ENCODE measurements around the gene HCRT.
"Not testable (repeated sequence)": the region's sequence is repeated elsewhere in the genome, so short reads cannot be mapped to it uniquely, and the experiment has no call there.

HCRT gene

GRCh38 chr17:42180411-42180921 lies 4.8 kb downstream of the HCRT start:
- no peak for DNase-seq (ENCODE audit: extremely low read depth in 1 of 2, low read depth in 1 of 2)

GRCh38 chr17:42179911-42180410 lies 5.3 kb downstream of the HCRT start:
- no peak for DNase-seq (ENCODE audit: extremely low read depth in 1 of 2, low read depth in 1 of 2)

GRCh38 chr17:42179335-42179734 lies 5.9 kb downstream of the HCRT start:
- DNase-seq (ENCODE audit: extremely low read depth in 1 of 2, low read depth in 1 of 2): no peak

- no peak for DNase-seq (ENCODE audit: extremely low read depth in 1 of 2, low read depth in 1 of 2)
These were observed 6.4 kb downstream of the HCRT start for GRCh38 chr17:42178817-42179216.

- DNase-seq (ENCODE audit: extremely low read depth in 1 of 2, low read depth in 1 of 2): no peak
These were observed 7.6 kb downstream of the HCRT start for GRCh38 chr17:42177684-42178083.

- no peak for DNase-seq (ENCODE audit: extremely low read depth in 1 of 2, low read depth in 1 of 2)
These were observed 11.0 kb downstream of the HCRT start for GRCh38 chr17:42174126-42174783.

- DNase-seq (ENCODE audit: extremely low read depth in 1 of 2, low read depth in 1 of 2): no peak
These were observed 13.4 kb downstream of the HCRT start for GRCh38 chr17:42171831-42172230.

GRCh38 chr17:42169351-42169750 lies 15.9 kb downstream of the HCRT start:
- DNase-seq (ENCODE audit: extremely low read depth in 1 of 2, low read depth in 1 of 2): no peak

- no peak for DNase-seq (ENCODE audit: extremely low read depth in 1 of 2, low read depth in 1 of 2)
These were observed 17.4 kb downstream of the HCRT start for GRCh38 chr17:42167807-42168206.

- no peak for DNase-seq (ENCODE audit: extremely low read depth in 1 of 2, low read depth in 1 of 2)
These were observed 19.0 kb downstream of the HCRT start for GRCh38 chr17:42166196-42166763.

- DNase-seq (ENCODE audit: extremely low read depth in 1 of 2, low read depth in 1 of 2): no peak
These were observed 19.5 kb downstream of the HCRT start for GRCh38 chr17:42165751-42166150.

- DNase-seq (ENCODE audit: extremely low read depth in 1 of 2, low read depth in 1 of 2): no peak
These were observed 21.4 kb downstream of the HCRT start for GRCh38 chr17:42163696-42164407.

- peak in 1 of 2 donors; percentile 47 for DNase-seq (ENCODE audit: extremely low read depth in 1 of 2, low read depth in 1 of 2)
These were observed 22.1 kb downstream of the HCRT start for GRCh38 chr17:42163113-42163512.

- DNase-seq (ENCODE audit: extremely low read depth in 1 of 2, low read depth in 1 of 2): no peak
These were observed 24.7 kb downstream of the HCRT start for GRCh38 chr17:42160531-42160910.

- no peak for DNase-seq (ENCODE audit: extremely low read depth in 1 of 2, low read depth in 1 of 2)
These were observed 25.3 kb downstream of the HCRT start for GRCh38 chr17:42159796-42160530.

GRCh38 chr17:42155614-42156045 lies 29.6 kb downstream of the HCRT start:
- DNase-seq (ENCODE audit: extremely low read depth in 1 of 2, low read depth in 1 of 2): no peak

GRCh38 chr17:42153919-42154742 lies 31.1 kb downstream of the HCRT start:
- no peak for DNase-seq (ENCODE audit: extremely low read depth in 1 of 2, low read depth in 1 of 2)

GRCh38 chr17:42146911-42147607 lies 38.2 kb downstream of the HCRT start:
- DNase-seq (ENCODE audit: extremely low read depth in 1 of 2, low read depth in 1 of 2): no peak

GRCh38 chr17:42143138-42143537 lies 42.1 kb downstream of the HCRT start:
- DNase-seq (ENCODE audit: extremely low read depth in 1 of 2, low read depth in 1 of 2): not testable (repeated sequence)

Data from stimulated activated CD8-positive, alpha-beta memory T cell treated with anti-CD3 and anti-CD28 coated beads, Interleukin-7, amount 100 ng/mL, for 48 hours (primary cell).